ENCODE measurements around the gene NPPB. TPM values are rescaled to one million over a fixed set of nuclear protein-coding genes. Genes with fewer than 3 reads are reported as not detected.
A peak's percentile ranks its signal among the peaks of the same experiment; 100 is the strongest.

NPPB gene
- total and polyA plus RNA-seq, 9 of the 15 experiments (the other 6 are each of a cell fraction or from before 2014, with no cell fraction given), result not detected

DNA sequence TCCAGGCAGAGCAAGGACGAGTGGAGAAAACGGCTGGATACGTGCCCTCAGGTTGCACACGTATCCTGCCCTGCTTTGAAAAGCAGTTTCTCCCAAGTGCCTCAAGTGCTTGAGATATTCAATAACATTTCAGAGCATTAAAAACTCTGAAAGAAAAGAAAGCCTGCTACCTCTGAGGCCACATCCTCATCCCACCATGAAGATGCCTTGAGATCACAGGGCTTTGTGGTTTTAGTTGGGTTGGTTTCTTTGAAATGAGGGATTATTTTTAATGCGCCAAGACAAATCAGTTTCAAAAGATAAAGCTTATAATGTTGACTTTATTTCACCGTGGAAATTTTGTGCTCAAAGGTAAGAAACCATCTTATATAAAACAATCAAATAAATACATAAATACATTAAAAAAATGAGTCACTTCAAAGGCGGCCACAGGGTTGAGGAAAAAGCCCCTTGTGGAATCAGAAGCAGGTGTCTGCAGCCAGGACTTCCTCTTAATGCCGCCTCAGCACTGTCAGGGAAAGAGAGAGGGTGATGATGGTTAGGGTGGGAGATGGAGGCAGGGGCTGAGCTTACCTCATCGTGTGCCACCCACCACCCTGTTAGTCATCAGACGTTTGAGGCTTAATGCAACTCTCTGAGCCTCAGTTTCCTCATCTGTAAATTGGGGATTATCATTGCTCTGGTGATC, 1.4 kb downstream of the NPPB start:
- WGBS (ENCODE audit: insufficient coverage, low coverage, missing lambda C conversion rate), result 6% methylated on average over 10 of the region's 10 CpGs
- Histone ChIP-seq H3K9me3 (replicated peaks; ENCODE audit: control insufficient read depth, insufficient read depth, low read depth, low read length) (no peaks in the 10 kb centered on the region), H3K27me3 (ENCODE audit: control insufficient read depth in 2 of 2, insufficient read depth in 2 of 2, low read length in 2 of 2) (peaks cover 37 to 53% of the 10 kb centered on the region in 2 experiments; a peak in 4 of 5 replicates), H3K4me1 (replicated peaks in 1 of 2; ENCODE audit: control insufficient read depth in 2 of 2, insufficient read depth in 2 of 2, low read length in 2 of 2) (peaks cover 0 to 10% of the 10 kb centered on the region in 2 experiments; a peak in 3 of 5 replicates), H2AFZ (ENCODE audit: low read depth, low read length) (no peak overlapping the region), H4K20me1 (replicated peaks; ENCODE audit: control insufficient read depth, insufficient read depth, low read length) (peaks cover 16% of the 10 kb centered on the region), H3K4me2 (ENCODE audit: insufficient read depth, low read length) (no peak overlapping the region), H3K27ac (ENCODE audit: extremely low read depth, low read depth, low read length) (no peak overlapping the region), H3K9ac (ENCODE audit: insufficient read depth in 1 of 2, low read depth in 2 of 2, low read length in 2 of 2) (no peak overlapping the region), H3K36me3 (ENCODE audit: control insufficient read depth, insufficient read depth, low read length) (no peaks in the 10 kb centered on the region), H3K9me1 (ENCODE audit: control insufficient read depth, insufficient read depth, low read length) (no peaks in the 10 kb centered on the region), H3K79me2 (ENCODE audit: control insufficient read depth, insufficient read depth, low read length) (no peaks in the 10 kb centered on the region), H3K4me3 (no peak overlapping the region)
- in situ Hi-C loops (cut with MboI), result no loop called here
- TF ChIP-seq GABPA (tag; conservative IDR thresholded peaks at IDR 0.05; ENCODE audit: low read depth) (no peak), REST (IDR thresholded peaks at IDR 0.05; ENCODE audit: borderline replicate concordance) (no peak), REST (CRISPR knock-in tag; IDR thresholded peaks at IDR 0.05; ENCODE audit: low read depth) (no peak), CC2D1A (IDR thresholded peaks at IDR 0.05) (no peak), SPI1 (IDR thresholded peaks at IDR 0.05; ENCODE audit: borderline replicate concordance, low read depth, low read length) (peak; percentile 63), TCF7L2 (IDR thresholded peaks at IDR 0.05; ENCODE audit: low read depth, low read length) (no peak), ZNF395 (CRISPR knock-in tag; IDR thresholded peaks at IDR 0.05) (no peak), RBM25 (IDR thresholded peaks at IDR 0.05; ENCODE audit: low read depth, low read length, severe bottlenecking) (peak; percentile 47)
- no peak for DNase-seq (ENCODE audit: extremely low read depth in 1 of 4, low spot score in 3 of 4)
- intact Hi-C loops (cut with micrococcal nuclease), result no loop called here
- CTCF ChIA-PET (ENCODE audit: low intra/inter-chr PET ratio), result interaction anchor here (0.6 kb wide), 1 partner anchor 37 kb away, joined by 3 read pairs; no protein-coding TSS in a partner anchor
- no peak for FAIRE-seq
- POLR2A ChIA-PET, result interaction anchor here (1.1 to 8.8 kb wide), 2 partner anchors 21 to 51 kb away, joined by 3 to 96 read pairs; no protein-coding TSS in a partner anchor
- no peak for ATAC-seq
- BruUV-seq (replicated peaks), result no TSS peak

All from K562 (cell line).